RWPE2 (cell line): ENCODE results near the gene NAV2.

Experiments
- ATAC-seq: fragments of 200-7000 bp; cut with Tn5 transposase; 3 replicates; pipeline ENCODE4 v1.9.1; 2021; ENCODE audit warnings: low read depth
- DNase-seq: peaks from one replicate; pipeline ENCODE4 v3.0.0-alpha.2; 2020; ENCODE audit warnings: low spot score
- H3K27ac ChIP-seq: fragments of 450-650 bp; 2 replicates; pipeline ENCODE4 v1.5.1; 2017; ENCODE audit warnings: mild to moderate bottlenecking; ENCODE audit not compliant: poor library complexity, severe bottlenecking
- H3K27me3 ChIP-seq: fragments of 250-450 bp; sonication (Bioruptor Pico); 2 replicates; pipeline ENCODE4 v1.5.1; 2021; ENCODE audit warnings: mild to moderate bottlenecking, moderate library complexity; ENCODE audit not compliant: insufficient read depth, poor library complexity, severe bottlenecking
- H3K36me3 ChIP-seq: fragments of 250-450 bp; sonication (Bioruptor Pico); 2 replicates; pipeline ENCODE4 v1.5.1; 2020; ENCODE audit warnings: low read depth, mild to moderate bottlenecking, moderate library complexity
- H3K4me1 ChIP-seq: fragments of 250-450 bp; sonication (Bioruptor Pico); 2 replicates; pipeline ENCODE4 v1.5.1; 2021; ENCODE audit warnings: mild to moderate bottlenecking, moderate library complexity; ENCODE audit not compliant: insufficient read depth, poor library complexity, severe bottlenecking
- H3K4me3 ChIP-seq: fragments of 250-450 bp; sonication (Bioruptor Pico); 2 replicates; pipeline ENCODE4 v1.5.1; 2021; ENCODE audit warnings: mild to moderate bottlenecking, moderate library complexity; ENCODE audit not compliant: severe bottlenecking
- H3K9me3 ChIP-seq: fragments of 250-450 bp; sonication (Bioruptor Pico); 2 replicates; pipeline ENCODE4 v1.5.1; 2021; ENCODE audit warnings: mild to moderate bottlenecking, moderate library complexity; ENCODE audit not compliant: severe bottlenecking
- TF ChIP-seq, protein P1 (sequence below): fragments of 450-650 bp; IDR thresholded peaks from one replicate; pipeline ENCODE4 v1.5.1; 2017; ENCODE audit warnings: mild to moderate bottlenecking, moderate library complexity; ENCODE audit not compliant: poor library complexity, severe bottlenecking

Gene NAV2

DNA sequence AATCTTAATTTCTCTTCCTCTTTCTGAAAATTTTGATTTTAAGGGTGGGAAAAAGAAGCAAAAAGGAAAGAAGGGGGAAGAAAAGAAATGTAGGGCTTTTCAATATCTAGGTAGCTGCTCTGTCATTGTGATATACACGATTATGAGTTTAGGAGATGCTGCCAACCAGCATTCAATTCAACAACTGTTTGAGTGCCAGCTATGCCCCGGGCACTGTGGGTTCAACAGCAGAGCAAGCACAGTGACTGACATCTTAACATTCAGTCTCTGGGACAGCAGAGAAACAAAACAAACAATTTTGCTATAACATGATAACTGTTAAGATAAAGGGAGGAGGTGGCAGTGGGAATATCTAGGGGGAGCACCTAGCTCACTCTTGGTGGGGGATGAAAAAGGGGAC lies 356.1 kb downstream of the NAV2 start:
- no peaks in the 10 kb centered on the region for H3K27me3 ChIP-seq
- no peak for ATAC-seq
- TF ChIP-seq, protein P1, sequence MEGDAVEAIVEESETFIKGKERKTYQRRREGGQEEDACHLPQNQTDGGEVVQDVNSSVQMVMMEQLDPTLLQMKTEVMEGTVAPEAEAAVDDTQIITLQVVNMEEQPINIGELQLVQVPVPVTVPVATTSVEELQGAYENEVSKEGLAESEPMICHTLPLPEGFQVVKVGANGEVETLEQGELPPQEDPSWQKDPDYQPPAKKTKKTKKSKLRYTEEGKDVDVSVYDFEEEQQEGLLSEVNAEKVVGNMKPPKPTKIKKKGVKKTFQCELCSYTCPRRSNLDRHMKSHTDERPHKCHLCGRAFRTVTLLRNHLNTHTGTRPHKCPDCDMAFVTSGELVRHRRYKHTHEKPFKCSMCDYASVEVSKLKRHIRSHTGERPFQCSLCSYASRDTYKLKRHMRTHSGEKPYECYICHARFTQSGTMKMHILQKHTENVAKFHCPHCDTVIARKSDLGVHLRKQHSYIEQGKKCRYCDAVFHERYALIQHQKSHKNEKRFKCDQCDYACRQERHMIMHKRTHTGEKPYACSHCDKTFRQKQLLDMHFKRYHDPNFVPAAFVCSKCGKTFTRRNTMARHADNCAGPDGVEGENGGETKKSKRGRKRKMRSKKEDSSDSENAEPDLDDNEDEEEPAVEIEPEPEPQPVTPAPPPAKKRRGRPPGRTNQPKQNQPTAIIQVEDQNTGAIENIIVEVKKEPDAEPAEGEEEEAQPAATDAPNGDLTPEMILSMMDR, result no peak
- H3K4me3 ChIP-seq, result no peak overlapping the region
- no peaks in the 10 kb centered on the region for H3K9me3 ChIP-seq
- H3K27ac ChIP-seq, result no peak overlapping the region
- H3K4me1 ChIP-seq, result no peaks in the 10 kb centered on the region
- peaks cover 52% of the 10 kb centered on the region for H3K36me3 ChIP-seq
- no peak for DNase-seq

DNA sequence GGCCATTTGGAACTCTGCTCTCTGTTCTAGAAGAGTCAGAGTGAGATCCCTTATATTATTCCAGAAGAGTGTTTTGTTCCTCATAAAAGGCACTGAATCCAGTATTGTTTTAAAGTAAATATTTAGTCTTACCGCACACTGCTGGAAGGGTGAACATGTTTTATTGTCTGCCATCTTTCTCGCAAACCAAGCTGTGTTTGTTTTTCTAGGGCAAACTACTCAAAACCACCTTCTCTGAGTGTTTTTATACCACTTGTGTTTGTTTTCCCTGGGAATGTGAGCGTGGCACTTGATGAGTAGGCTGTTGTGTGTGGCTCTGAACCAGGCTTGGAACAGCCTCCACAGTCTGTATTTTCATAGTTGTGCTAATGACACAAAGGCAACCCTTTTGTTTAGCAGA lies 357.8 kb downstream of the NAV2 start:
- Histone ChIP-seq H3K27me3 (no peaks in the 10 kb centered on the region), H3K36me3 (peaks cover 48% of the 10 kb centered on the region)
- TF ChIP-seq, protein P1, result no peak

DNA sequence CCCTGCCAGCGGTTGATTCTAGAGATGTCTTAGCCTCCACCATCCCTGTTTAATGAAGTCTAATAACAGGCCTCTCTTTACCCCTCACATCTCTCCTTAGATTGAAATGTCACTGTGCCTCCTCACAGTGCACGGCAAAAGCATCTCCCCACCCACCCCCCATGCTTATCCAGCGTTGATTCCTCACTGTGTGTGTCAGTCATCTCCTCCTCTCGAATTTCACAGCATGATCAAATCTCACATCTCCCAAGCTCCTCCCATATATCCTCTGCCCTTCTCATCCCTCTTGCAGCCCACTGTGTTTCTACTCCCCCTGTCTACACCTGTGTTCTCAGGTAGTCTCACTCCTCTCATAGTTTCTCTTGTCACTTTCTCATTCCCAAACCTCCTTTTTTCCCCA lies 363.0 kb downstream of the NAV2 start:
- peaks cover 56% of the 10 kb centered on the region for H3K36me3 ChIP-seq
- no peaks in the 10 kb centered on the region for H3K4me1 ChIP-seq
- H3K27me3 ChIP-seq, result no peaks in the 10 kb centered on the region
- TF ChIP-seq, protein P1, result no peak
- H3K9me3 ChIP-seq, result no peaks in the 10 kb centered on the region
- DNase-seq (no peak), ATAC-seq (no peak)
- no peak overlapping the region for H3K27ac ChIP-seq
- no peak overlapping the region for H3K4me3 ChIP-seq

More for the DNA sequence above, 357.8 kb downstream of the NAV2 start:
- no peaks in the 10 kb centered on the region for H3K9me3 ChIP-seq
- H3K4me1 ChIP-seq, result no peaks in the 10 kb centered on the region
- no peak for DNase-seq
- H3K4me3 ChIP-seq, result no peak overlapping the region
- no peak overlapping the region for H3K27ac ChIP-seq
- no peak for ATAC-seq

DNA sequence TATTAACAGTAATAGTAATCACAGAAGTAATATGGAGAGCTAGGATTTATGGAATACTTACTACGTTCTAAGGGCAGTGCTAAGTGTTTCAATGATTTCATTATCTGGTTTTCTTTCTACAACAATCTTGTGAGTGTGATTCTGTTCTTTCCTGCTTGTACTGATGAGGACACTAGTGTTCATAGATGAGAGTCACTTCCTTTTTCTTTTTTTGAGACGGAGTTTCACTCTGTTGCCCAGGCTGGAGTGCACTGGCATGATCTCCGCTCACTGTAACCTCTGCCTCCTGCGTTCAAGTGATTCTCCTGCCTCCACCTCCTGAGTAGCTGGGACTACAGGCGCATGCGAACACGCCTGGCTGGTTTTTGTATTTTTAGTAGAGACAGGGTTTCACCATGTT lies 366.2 kb downstream of the NAV2 start:
- Histone ChIP-seq H3K27me3 (no peaks in the 10 kb centered on the region), H3K27ac (no peak overlapping the region), H3K36me3 (peaks cover 70% of the 10 kb centered on the region), H3K4me3 (no peak overlapping the region), H3K9me3 (no peaks in the 10 kb centered on the region), H3K4me1 (no peaks in the 10 kb centered on the region)
- TF ChIP-seq, protein P1, result no peak
- ATAC-seq (no peak), DNase-seq (no peak)

DNA sequence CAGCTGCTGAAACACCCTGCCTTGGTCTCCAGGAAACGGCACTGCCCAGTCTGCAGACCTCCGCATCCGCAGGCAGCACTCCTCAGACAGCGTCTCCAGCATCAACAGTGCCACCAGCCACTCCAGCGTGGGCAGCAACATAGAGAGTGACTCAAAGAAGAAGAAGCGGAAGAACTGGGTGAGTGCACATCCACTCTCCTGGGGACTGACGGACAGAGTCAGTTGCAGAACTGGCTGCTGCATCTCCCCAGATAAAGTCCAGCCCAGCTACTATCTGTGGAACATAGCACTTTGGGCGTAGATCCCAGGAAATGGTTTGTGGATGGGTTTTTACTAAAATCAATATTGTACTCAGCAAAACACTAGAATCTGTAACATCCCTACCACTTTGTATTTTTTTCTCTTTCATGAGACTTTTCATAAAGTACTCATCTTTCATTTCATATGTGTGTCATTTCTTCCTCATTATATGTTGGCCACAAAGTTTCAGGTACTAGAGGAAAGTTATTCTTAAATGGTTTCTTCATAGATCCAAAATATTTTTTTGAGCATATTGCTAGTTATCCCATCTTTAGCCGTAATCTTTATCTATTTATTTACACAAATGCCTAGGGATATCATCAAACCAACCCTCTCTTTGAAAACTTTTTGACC lies 367.5 kb downstream of the NAV2 start:
- ATAC-seq, result no peak
- H3K27me3 ChIP-seq, result no peaks in the 10 kb centered on the region
- TF ChIP-seq, protein P1, result no peak
- DNase-seq, result no peak
- peaks cover 74% of the 10 kb centered on the region for H3K36me3 ChIP-seq
- H3K4me3 ChIP-seq, result no peak overlapping the region
- H3K27ac ChIP-seq, result no peak overlapping the region
- no peaks in the 10 kb centered on the region for H3K4me1 ChIP-seq
- H3K9me3 ChIP-seq, result no peaks in the 10 kb centered on the region
